Dermis lymphatic vessel endothelial cell (primary cell): ENCODE data around the gene GCNA. TPM values are rescaled to one million over a fixed set of nuclear protein-coding genes. Genes with fewer than 3 reads are reported as not detected.

Experiments used
- total RNA-seq: library from RNA; depleted of rRNA; stranded (reverse); fragments of >200 nt; gene quantifications from 2 replicates; pipeline ENCODE4 v1.2.1, GENCODE V29; 2014

GCNA gene, protein sequence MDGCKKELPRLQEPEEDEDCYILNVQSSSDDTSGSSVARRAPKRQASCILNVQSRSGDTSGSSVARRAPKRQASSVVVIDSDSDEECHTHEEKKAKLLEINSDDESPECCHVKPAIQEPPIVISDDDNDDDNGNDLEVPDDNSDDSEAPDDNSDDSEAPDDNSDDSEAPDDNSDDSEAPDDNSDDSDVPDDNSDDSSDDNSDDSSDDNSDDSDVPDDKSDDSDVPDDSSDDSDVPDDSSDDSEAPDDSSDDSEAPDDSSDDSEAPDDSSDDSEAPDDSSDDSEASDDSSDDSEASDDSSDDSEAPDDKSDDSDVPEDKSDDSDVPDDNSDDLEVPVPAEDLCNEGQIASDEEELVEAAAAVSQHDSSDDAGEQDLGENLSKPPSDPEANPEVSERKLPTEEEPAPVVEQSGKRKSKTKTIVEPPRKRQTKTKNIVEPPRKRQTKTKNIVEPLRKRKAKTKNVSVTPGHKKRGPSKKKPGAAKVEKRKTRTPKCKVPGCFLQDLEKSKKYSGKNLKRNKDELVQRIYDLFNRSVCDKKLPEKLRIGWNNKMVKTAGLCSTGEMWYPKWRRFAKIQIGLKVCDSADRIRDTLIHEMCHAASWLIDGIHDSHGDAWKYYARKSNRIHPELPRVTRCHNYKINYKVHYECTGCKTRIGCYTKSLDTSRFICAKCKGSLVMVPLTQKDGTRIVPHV
- total RNA-seq = 0.98 and 1.5 TPM in 2 replicates

DNA sequence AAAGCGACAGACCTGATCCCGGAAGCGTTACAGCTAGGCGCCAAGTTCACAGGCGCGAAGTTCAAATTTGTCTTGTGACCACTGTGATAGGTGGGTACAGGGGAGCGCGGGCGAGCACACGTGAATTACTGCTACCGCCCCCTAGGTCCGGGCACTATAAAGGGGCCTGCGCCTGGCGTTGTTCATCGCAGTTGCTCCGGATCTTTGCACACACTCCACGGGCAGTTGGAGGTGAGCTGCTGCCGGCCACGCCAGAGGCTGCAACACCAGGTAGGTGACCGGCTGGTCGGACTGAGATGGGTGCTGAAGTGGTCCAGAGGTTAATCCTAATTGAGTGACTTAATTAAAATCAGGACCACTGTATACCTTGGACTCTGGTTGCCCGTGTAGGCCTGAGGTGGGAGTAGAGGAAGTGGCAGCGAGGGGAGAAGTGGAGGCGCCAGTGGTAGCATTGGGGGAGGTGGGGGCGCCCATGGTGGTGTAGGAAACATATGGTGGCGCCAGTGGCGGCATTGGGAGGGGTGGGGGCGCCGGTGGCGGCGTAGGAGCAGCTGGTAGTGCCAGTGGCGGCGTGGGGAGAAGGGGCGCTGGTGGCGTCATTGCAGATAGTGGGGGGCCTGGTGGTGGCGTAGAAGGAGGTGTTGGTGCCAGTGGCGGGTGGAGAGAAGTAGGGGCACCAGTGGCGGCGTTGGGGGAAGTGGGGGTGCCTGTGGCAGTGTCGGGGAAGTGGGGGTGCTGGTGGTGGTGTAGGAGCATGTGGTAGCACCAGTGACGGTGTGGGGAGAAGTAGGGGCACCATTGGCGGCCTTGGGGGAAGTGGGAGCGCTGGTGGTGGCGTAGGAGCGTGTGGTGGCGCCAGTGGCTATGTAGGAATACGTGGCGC lies at the start of gene GCNA:
Gene GCNA (plus strand): TSS at position 185 of the 883 bp plus-strand sequence. CDS start 2,385 bp downstream, outside the sequence.

DNA sequence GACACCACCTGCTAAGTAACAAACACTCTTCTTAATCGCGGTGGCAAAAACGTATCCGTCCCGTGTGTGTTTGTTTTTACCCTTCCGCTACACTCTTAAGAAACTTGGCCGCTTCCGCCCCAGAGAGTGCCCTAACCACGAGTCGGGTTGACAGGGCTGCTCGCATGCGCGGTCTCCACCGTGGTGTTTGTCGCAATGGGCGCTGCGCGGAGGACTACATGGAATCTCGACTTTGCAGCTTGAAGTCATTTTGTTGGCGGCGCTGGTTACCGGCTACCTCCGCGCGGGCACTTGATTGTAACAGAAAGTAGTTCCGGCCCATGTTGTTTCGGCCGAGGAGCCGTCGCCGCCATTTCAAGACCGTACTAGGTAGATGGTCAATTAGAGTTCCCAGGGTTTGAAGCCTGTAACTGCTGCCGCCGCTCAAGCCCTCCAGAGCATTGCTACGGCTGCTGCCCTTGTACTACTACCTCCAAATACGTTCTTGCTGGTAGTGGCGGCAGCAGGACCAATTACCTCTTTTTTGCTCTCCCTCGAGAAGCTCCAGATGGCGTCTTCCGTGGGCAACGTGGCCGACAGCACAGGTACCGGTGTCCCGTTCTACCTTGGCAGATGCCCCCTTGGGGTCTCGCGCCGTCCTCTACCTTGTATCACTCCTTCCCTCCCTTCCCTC lies 45.3 kb upstream of the GCNA start, which contains the start of gene OGT:
Gene OGT (plus strand): TSS at position 352 of the 673 bp plus-strand sequence. CDS start 196 bp downstream, at position 548.

DNA sequence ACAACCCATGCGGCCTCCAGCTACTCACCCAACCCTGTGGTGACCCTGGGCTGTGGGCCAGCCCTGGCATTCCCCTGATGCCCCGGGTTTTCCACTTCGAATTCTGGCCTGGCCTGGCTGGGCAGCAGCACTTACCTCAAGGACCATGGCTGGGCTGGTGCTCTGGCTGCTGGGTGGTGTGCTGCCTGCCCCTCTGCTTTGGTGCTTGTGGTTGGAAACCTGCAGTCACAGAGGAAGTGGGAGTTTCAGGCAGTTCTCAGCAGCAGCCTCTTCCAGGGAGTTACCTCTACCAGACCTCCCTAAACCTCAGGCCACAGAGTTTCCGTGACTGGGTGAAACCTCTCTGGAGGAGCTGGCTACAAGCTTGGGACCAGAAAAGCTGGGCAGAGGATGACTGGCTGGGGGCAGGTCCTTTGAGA lies 40.1 kb downstream of the GCNA start, which contains the start of gene CXCR3:
Gene CXCR3 (minus strand): TSS at position 209 of the 419 bp plus-strand sequence. CDS start 62 bp downstream, at position 147.

Other genes starting within 250 kb of the GCNA start
- gene TAF1, start 212.1 kb upstream of the GCNA start, total RNA-seq = 29.3 and 39.1 TPM in 2 replicates
- gene OGT, start 45.3 kb upstream of the GCNA start, total RNA-seq = 68.8 and 119 TPM in 2 replicates
- not detected in 2 replicates for gene CXCR3, start 40.1 kb downstream of the GCNA start, total RNA-seq
- gene CXorf49, start 139.8 kb downstream of the GCNA start, total RNA-seq = not detected in 2 replicates
- gene CXorf49B, start 184.9 kb downstream of the GCNA start, total RNA-seq = not detected in 2 replicates